Heart right ventricle (tissue), 16 donors: ENCODE measurements around the gene SSR3. TPM values are rescaled to one million over a fixed set of nuclear protein-coding genes. Genes with fewer than 3 reads are reported as not detected.

Source experiments
- ATAC-seq, 8 donors: fragments of 200-7000 bp; cut with Tn5 transposase; one replicate each; pipeline ENCODE4 v1.9.1; 2020; ENCODE audit warnings: mild to moderate bottlenecking in 8 of 8, moderate library complexity in 8 of 8, moderate number of reproducible peaks in 1 of 8
- DNase-seq, 2 donors: peaks; one replicate each; pipeline ENCODE4 v3.0.0-alpha.2; 2020
- H3K27ac ChIP-seq, 10 donors: fragments of 200-600 bp; sonication (generic) in 2 of 10; one replicate each; pipeline versions ENCODE4 v1.5.0 to v1.8.0; 2020 to 2022; ENCODE audit warnings: mild to moderate bottlenecking in 3 of 10
- H3K27me3 ChIP-seq, 7 donors: fragments of 200-600 bp; one replicate each; pipeline ENCODE4 v1.8.0; 2021 to 2022; ENCODE audit warnings: mild to moderate bottlenecking in 2 of 7
- H3K36me3 ChIP-seq, 9 donors: fragments of 200-600 bp; sonication (generic) in 1 of 9; one replicate each; pipeline versions ENCODE4 v1.5.0 to v1.8.0; 2020 to 2022; ENCODE audit warnings: mild to moderate bottlenecking in 2 of 9
- H3K4me1 ChIP-seq, 9 donors: fragments of 200-600 bp; sonication (generic) in 1 of 9; one replicate each; pipeline versions ENCODE4 v1.5.0 to v1.8.0; 2020 to 2022; ENCODE audit warnings: mild to moderate bottlenecking in 4 of 9
- H3K4me3 ChIP-seq, 10 donors: fragments of 200-600 bp; sonication (generic) in 2 of 10; one replicate each; pipeline versions ENCODE4 v1.5.0 to v1.8.0; 2020 to 2022; ENCODE audit warnings: mild to moderate bottlenecking in 7 of 10, moderate library complexity in 2 of 10
- H3K9me3 ChIP-seq, 11 donors: fragments of 200-600 bp in 10 of 11; sonication (generic) in 2 of 11; one replicate each; pipeline versions ENCODE4 v1.5.0 to v1.8.0; 2013 to 2022; ENCODE audit warnings: mild to moderate bottlenecking in 2 of 11, control low read depth in 1 of 11, moderate library complexity in 1 of 11
- WGBS, 2 donors: extraction: QIAGEN DNeasy Blood & Tissue Kit; methylation state at CpG; one replicate each; pipeline ENCODE4 v1.1.7; 2013; ENCODE audit warnings: inconsistent platforms in 1 of 2; 5-methylcytosine and 5-hydroxymethylcytosine counted together
- intact Hi-C, 10 donors: fragments of 100-400 bp; cut with DNase I; formaldehyde crosslinking; loops; one replicate each; pipeline versions ENCODE4 v1.11.1 to v1.14.2; 2022
- polyA plus RNA-seq, 2 donors: library from polyadenylated mRNA; stranded (reverse); fragments of 200-250 nt; gene quantifications; one replicate each; pipeline ENCODE4 v1.2.3, GENCODE V29; 2013
- total RNA-seq, 10 donors: library from RNA; stranded (reverse); fragmentation: NEBNext Ultra II Directional in 3 of 10; extraction: Animal tissue kit (Norgen Biotek cat#: 25700) in 3 of 10; gene quantifications; one replicate each; pipeline versions ENCODE4 v1.2.1 to v1.2.4, GENCODE V29; 2021 to 2023
- TF ChIP-seq, protein P1 (sequence below), 9 donors: fragments of 200-600 bp; sonication (generic) in 2 of 9; IDR thresholded peaks; one replicate each; pipeline versions ENCODE4 v1.5.0 to v1.8.0; 2021 to 2022; ENCODE audit warnings: antibody characterized with exemption in 9 of 9, mild to moderate bottlenecking in 5 of 9, moderate library complexity in 1 of 9
- donor health status: Arrhythmogenic right ventricular cardiomyopathy.
- donor health status: ischemic (EF 13 %, LVEDD 7.1; RV severe dilation, severe dysfunction).
- donor health status: healthy with polysubstance abuse.
- donor health status: DM: no; HTN: yes; CAD: no.
- donor health status: DM: no; HTN: no; CAD: no.
- donor health status: ischemic (EF 25% LVEDD 6.9; RV normal size, moderate dysfunction).
- donor health status: ischemic (EF 25% LVEDD 5.7; RV mildly dilated, moderate dysfunction).
- donor health status: healthy.
- donor health status: DM: yes; HTN: yes; CAD: no.
- donor health status: Ischemic cardiomyopathy.
- donor health status: ischemic (EF 35%, LVEDD 5.7; RV mildly dilated, moderate dysfunction).
- donor health status: nonischemic (EF 11% LVEDD 7.7; RV severe dilation, severe dysfunction).
- donor health status: DM: yes; HTN: yes; CAD: no.
- donor health status: PGD.
- donor health status: ischemic (EF 29% LVEDD 5.4; RV normal size, mild dysfunction).
- donor health status: nonischemic (EF 23%, LVEDD 6.1; RV moderate dilation, normal function).

SSR3 gene
- total and polyA plus RNA-seq, 12 donors: 75.8 to 602 (median 216) TPM

DNA sequence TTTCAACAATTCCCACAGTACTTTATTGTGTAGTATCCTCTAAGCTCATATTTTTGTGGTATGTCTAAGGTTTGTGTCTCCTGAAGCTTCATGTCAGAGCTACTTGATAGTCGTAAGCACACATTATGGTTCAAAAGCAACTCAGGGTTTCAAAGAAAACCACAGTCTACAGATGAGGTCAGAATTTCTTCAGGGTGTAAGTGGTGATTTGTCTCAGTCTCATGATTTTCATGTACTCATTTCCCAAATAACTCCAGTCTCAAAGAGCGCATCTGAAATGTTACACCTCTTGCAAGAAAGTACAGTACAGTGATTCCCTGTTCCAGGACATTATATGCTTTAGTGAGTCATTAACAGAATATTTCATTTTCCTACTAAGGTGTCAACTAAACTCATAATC lies 47.5 kb upstream of the SSR3 start:
- 92 to 95% methylated on average over 2 of the region's 2 CpGs for WGBS, 2 donors
- Histone ChIP-seq H3K9me3 (no peaks in the 10 kb centered on the region), H3K27me3 (no peaks in the 10 kb centered on the region), H3K36me3 (no peaks in the 10 kb centered on the region), H3K4me3 (no peak overlapping the region), H3K4me1 (peaks cover 0 to 29% (median 9%) of the 10 kb centered on the region in 9 donors), H3K27ac (no peak overlapping the region)
- intact Hi-C loops: loop anchor here in 1 of 10 donors (5.0 kb wide), 1 partner anchor 45 kb away; the partner anchor contains the start of gene SSR3
- ATAC-seq (no peak), DNase-seq (no peak)
- TF ChIP-seq, protein P1, sequence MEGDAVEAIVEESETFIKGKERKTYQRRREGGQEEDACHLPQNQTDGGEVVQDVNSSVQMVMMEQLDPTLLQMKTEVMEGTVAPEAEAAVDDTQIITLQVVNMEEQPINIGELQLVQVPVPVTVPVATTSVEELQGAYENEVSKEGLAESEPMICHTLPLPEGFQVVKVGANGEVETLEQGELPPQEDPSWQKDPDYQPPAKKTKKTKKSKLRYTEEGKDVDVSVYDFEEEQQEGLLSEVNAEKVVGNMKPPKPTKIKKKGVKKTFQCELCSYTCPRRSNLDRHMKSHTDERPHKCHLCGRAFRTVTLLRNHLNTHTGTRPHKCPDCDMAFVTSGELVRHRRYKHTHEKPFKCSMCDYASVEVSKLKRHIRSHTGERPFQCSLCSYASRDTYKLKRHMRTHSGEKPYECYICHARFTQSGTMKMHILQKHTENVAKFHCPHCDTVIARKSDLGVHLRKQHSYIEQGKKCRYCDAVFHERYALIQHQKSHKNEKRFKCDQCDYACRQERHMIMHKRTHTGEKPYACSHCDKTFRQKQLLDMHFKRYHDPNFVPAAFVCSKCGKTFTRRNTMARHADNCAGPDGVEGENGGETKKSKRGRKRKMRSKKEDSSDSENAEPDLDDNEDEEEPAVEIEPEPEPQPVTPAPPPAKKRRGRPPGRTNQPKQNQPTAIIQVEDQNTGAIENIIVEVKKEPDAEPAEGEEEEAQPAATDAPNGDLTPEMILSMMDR (IDR thresholded peaks at IDR 0.05): no peak

DNA sequence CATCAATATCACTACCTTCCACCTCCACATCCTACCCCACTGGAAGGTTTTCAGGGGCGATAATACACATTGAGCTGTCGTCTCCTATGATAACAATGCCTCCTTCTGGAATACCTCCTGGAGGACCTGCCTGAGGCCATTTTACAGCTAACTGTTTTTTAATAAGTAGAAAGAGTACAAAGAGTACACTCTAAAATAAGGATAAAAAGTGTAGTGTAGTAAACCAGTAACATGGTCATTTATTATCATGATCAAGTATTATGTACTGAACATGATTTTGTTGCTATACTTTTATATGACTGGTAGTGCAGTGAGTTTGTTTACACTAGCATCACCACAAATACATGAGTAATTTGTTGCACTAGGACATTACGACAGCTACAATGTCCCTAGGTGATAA lies 46.6 kb upstream of the SSR3 start:
- TF ChIP-seq, protein P1 (IDR thresholded peaks at IDR 0.05): no peak
- intact Hi-C loops: loop anchor here in 1 of 10 donors (5.0 kb wide), 1 partner anchor 44 kb away; the partner anchor contains the start of gene SSR3
- H3K4me3 ChIP-seq: no peak overlapping the region
- no peaks in the 10 kb centered on the region for H3K36me3 ChIP-seq
- no peak overlapping the region for H3K27ac ChIP-seq
- no peaks in the 10 kb centered on the region for H3K27me3 ChIP-seq
- ATAC-seq: no peak
- 61 to 71% methylated on average over 3 of the region's 3 CpGs for WGBS, 2 donors
- no peaks in the 10 kb centered on the region for H3K9me3 ChIP-seq
- peaks cover 0 to 23% (median 9%) of the 10 kb centered on the region in 9 donors for H3K4me1 ChIP-seq
- no peak for DNase-seq

DNA sequence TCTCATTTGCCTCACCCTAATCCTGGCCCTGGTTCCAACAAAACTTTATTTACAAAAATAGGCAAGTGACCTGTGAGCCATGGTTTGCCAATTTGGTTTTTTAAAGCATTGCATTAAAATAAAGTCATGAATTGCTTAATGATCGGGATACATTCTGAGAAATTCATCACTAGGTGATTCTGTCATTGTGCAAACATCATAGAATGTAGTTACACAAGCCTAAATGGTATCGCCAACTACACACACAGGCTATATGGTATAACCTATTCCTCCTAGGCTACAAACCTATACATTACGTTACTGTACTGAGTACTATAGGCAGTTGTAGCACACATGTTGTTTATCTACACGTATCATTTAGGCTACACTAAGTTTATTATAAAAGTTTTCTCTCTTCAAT lies 45.9 kb upstream of the SSR3 start:
- ATAC-seq (no peak), DNase-seq (no peak)
- H3K36me3 ChIP-seq: no peaks in the 10 kb centered on the region
- no peak overlapping the region for H3K4me3 ChIP-seq
- intact Hi-C loops: loop anchor here in 1 of 10 donors (5.0 kb wide), 1 partner anchor 44 kb away; the partner anchor contains the start of gene SSR3
- TF ChIP-seq, protein P1 (IDR thresholded peaks at IDR 0.05): no peak
- no peaks in the 10 kb centered on the region for H3K9me3 ChIP-seq
- no peak overlapping the region for H3K27ac ChIP-seq
- WGBS, 2 donors: 97 to 99% methylated on average over 4 of the region's 4 CpGs
- no peaks in the 10 kb centered on the region for H3K27me3 ChIP-seq
- H3K4me1 ChIP-seq: peaks cover 0 to 18% (median 7%) of the 10 kb centered on the region in 9 donors

DNA sequence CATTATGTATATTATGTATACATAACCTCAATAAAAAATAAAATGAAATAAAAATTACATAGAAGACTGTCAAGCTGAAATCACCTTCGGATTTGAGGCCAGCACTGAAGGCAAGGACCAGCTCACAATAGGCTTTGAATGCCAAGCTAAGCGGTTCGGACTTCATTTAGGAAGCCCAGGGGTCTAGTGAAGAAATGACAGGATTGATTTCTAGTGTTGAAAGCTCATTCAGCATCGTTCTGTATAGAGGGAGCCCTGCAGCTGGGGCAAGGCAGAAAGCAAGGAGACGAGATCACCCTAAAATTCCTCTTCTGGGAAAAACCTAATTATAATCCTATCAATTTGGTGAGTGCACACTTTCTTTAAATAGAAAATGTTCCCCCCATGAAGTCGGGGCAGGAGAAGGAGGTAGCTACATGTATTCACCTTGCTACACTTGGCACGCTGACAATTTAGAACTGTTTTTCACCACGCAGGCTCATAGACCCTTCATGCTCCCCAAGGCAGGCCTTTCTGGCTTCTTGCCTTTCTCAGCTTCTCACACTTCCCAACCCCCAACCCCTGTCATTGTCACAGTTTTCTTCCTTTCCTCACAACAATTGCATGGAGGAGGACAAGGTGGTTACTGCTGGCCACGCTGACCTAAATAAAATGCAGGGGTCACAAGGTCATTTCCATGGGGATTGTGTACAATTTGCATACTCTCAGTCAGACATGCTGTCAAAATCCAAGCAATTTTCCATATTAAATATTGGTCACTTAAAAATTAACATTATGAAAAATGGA lies 44.4 kb upstream of the SSR3 start:
- ATAC-seq: no peak
- DNase-seq: no peak
- WGBS, 2 donors: 51 to 66% methylated on average over 9 of the region's 9 CpGs
- intact Hi-C loops: no loop called here
- H3K36me3 ChIP-seq: no peaks in the 10 kb centered on the region
- H3K27me3 ChIP-seq: no peaks in the 10 kb centered on the region
- H3K9me3 ChIP-seq: no peaks in the 10 kb centered on the region
- H3K4me1 ChIP-seq: peaks cover 0 to 17% (median 1%) of the 10 kb centered on the region in 9 donors
- H3K27ac ChIP-seq: no peak overlapping the region
- TF ChIP-seq, protein P1 (IDR thresholded peaks at IDR 0.05): no peak
- no peak overlapping the region for H3K4me3 ChIP-seq
